ENCODE data around the gene COL12A1. TPM values are rescaled to one million over a fixed set of nuclear protein-coding genes. Genes with fewer than 3 reads are reported as not detected.

The COL12A1 gene
- total and polyA plus RNA-seq, 2 donors (not counting 3 experiments of a cell fraction or from before 2014, with no cell fraction given) = 48.5 to 89.1 TPM

DNA sequence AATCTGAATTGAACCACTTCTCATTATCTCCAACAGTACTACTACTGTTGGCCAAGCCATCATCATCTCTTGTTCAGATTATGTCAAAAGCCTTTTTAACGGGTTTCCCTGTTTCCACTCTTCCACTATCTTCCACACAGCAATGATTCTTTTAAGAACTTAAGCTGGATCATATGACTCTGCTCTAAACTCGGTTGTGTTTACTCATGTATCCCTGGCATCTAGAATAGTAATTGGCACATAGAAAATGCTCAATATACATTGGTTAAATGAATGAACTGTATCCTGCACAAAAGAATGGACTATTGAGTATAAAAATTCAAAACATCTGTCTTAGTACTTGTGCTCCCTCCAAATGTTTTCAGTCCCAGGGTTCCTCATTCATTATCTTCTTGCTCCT, 40.5 kb upstream of the COL12A1 start:
- Histone ChIP-seq H3K9me1 (replicated peaks; ENCODE audit: control insufficient read depth, extremely low read depth, insufficient read depth, low read length) (no peaks in the 10 kb centered on the region), H4K20me1 (replicated peaks; ENCODE audit: control insufficient read depth, extremely low read depth, insufficient read depth, low read length) (no peaks in the 10 kb centered on the region), H3K4me3 (replicated peaks in 1 of 3; ENCODE audit: insufficient read depth in 1 of 3, low read depth in 1 of 3, low read length in 3 of 3) (no peak overlapping the region), H3K27ac (ENCODE audit: insufficient read depth, low read depth, low read length) (no peak overlapping the region), H3K4me1 (ENCODE audit: control insufficient read depth, extremely low read depth, insufficient read depth, low read length) (peaks cover 4% of the 10 kb centered on the region), H3K27me3 (ENCODE audit: control insufficient read depth in 2 of 2, insufficient read depth in 2 of 2, low read length in 2 of 2) (no peaks in the 10 kb centered on the region), H3K36me3 (ENCODE audit: control insufficient read depth in 2 of 2, extremely low read depth in 1 of 2, insufficient read depth in 2 of 2, low read length in 2 of 2) (no peaks in the 10 kb centered on the region), H3K9ac (replicated peaks; ENCODE audit: extremely low read depth, insufficient read depth, low read length) (no peak overlapping the region), H3K9me3 (replicated peaks; ENCODE audit: control insufficient read depth, insufficient read depth, low read length) (no peaks in the 10 kb centered on the region), H3K79me2 (ENCODE audit: control insufficient read depth, insufficient read depth, low read length) (peaks cover 22% of the 10 kb centered on the region), H2AFZ (ENCODE audit: low read depth, low read length) (no peak overlapping the region), H3K4me2 (ENCODE audit: insufficient read depth, low read length) (no peak overlapping the region)
- intact Hi-C loops (cut with micrococcal nuclease) (no loop called here), dilution Hi-C loops (cut with MboI; ENCODE audit: extremely low pct_ligation_motif_present, low sequenced_read_pairs) (no loop called here)
- no TSS peak for BruUV-seq (replicated peaks)
- CTCF ChIA-PET = no interaction called here
- DNase-seq (ENCODE audit: low read depth, low spot score) = no peak
- POLR2A ChIA-PET = no interaction called here
- no peak for TF ChIP-seq EZH2 (IDR thresholded peaks at IDR 0.05; ENCODE audit: borderline replicate concordance, low read depth, low read length, severe bottlenecking)
- no peak for TF ChIP-seq POLR2AphosphoS5 (IDR thresholded peaks at IDR 0.05; ENCODE audit: insufficient read depth, low read depth, low read length)
- no peak for FAIRE-seq

DNA sequence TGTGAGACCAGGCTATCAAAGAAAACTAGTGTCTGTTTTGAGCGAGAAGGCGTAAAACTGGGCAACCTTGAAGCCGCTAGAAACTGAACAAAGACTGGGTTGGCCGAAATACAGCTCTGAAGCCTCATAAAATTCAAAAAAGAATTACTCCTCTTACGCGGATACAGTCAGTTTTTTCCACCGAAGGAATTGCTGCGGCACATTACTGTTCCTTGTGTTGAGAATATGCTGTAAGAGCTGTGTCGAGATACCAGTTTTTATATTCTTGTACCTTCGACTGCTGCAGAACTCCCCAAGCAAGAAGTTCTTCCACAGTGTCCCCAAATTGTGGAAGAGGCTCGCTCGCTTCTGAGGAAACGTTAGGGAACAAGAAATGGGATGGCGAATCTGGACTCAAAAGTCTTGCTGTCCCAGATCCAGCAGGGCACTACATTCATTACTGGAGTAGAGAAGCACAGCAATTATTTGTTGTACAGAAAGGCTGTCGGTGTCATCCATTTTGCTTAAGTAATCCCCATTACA, 38.3 kb upstream of the COL12A1 start:
- Histone ChIP-seq H3K9ac (replicated peaks; ENCODE audit: extremely low read depth, insufficient read depth, low read length) (peak overlapping the region; percentile 98), H3K36me3 (ENCODE audit: control insufficient read depth in 2 of 2, extremely low read depth in 1 of 2, insufficient read depth in 2 of 2, low read length in 2 of 2) (peaks cover 2 to 4% of the 10 kb centered on the region in 2 experiments), H3K4me3 (replicated peaks in 1 of 3; ENCODE audit: insufficient read depth in 1 of 3, low read depth in 1 of 3, low read length in 3 of 3) (peak overlapping the region; percentile 13 to 98 (median 75)), H3K9me3 (replicated peaks; ENCODE audit: control insufficient read depth, insufficient read depth, low read length) (no peaks in the 10 kb centered on the region), H3K4me2 (ENCODE audit: insufficient read depth, low read length) (peak overlapping the region; percentile 81), H4K20me1 (replicated peaks; ENCODE audit: control insufficient read depth, extremely low read depth, insufficient read depth, low read length) (no peaks in the 10 kb centered on the region), H3K27ac (ENCODE audit: insufficient read depth, low read depth, low read length) (peak overlapping the region; percentile 90), H3K4me1 (ENCODE audit: control insufficient read depth, extremely low read depth, insufficient read depth, low read length) (peaks cover 4% of the 10 kb centered on the region), H3K79me2 (ENCODE audit: control insufficient read depth, insufficient read depth, low read length) (peaks cover 28% of the 10 kb centered on the region), H3K9me1 (replicated peaks; ENCODE audit: control insufficient read depth, extremely low read depth, insufficient read depth, low read length) (no peaks in the 10 kb centered on the region), H2AFZ (ENCODE audit: low read depth, low read length) (peak overlapping the region; percentile 79), H3K27me3 (ENCODE audit: control insufficient read depth in 2 of 2, insufficient read depth in 2 of 2, low read length in 2 of 2) (no peaks in the 10 kb centered on the region)
- FAIRE-seq (no peak), DNase-seq (ENCODE audit: low read depth, low spot score) (no peak)
- CTCF ChIA-PET = interaction anchor here (0.7 to 1.6 kb wide), 7 partner anchors 15 to 303 kb away, joined by 3 to 5 read pairs (median 4); partner anchors contain the start of gene TMEM30A
- BruUV-seq (replicated peaks) = TSS peak; percentile 98
- dilution Hi-C loops (cut with MboI; ENCODE audit: extremely low pct_ligation_motif_present, low sequenced_read_pairs) (no loop called here), intact Hi-C loops (cut with micrococcal nuclease) (loop anchor here (5.0 kb wide), 1 partner anchor 303 kb away; no protein-coding TSS in a partner anchor)
- POLR2A ChIA-PET = interaction anchor here (1.8 kb wide), 1 partner anchor 41 kb away, joined by 3 read pairs; no protein-coding TSS in a partner anchor
- TF ChIP-seq POLR2AphosphoS5 (IDR thresholded peaks at IDR 0.05; ENCODE audit: insufficient read depth, low read depth, low read length) (no peak), MYC (IDR thresholded peaks at IDR 0.05; ENCODE audit: low read depth, low read length) (no peak), POLR2A (IDR thresholded peaks at IDR 0.05; ENCODE audit: low read depth, low read length) (no peak), EZH2 (IDR thresholded peaks at IDR 0.05; ENCODE audit: borderline replicate concordance, low read depth, low read length, severe bottlenecking) (no peak), FOS (IDR thresholded peaks at IDR 0.05; ENCODE audit: borderline replicate concordance, insufficient read depth, low read length) (no peak), JUN (IDR thresholded peaks at IDR 0.05; ENCODE audit: borderline replicate concordance, insufficient read depth, insufficient read length, low read depth) (no peak), MAX (IDR thresholded peaks at IDR 0.05; ENCODE audit: insufficient read depth, insufficient read length) (no peak), GATA2 (IDR thresholded peaks at IDR 0.05; ENCODE audit: insufficient read depth, insufficient read length, low read depth, low read length) (no peak)
- TF ChIP-seq, protein P1, sequence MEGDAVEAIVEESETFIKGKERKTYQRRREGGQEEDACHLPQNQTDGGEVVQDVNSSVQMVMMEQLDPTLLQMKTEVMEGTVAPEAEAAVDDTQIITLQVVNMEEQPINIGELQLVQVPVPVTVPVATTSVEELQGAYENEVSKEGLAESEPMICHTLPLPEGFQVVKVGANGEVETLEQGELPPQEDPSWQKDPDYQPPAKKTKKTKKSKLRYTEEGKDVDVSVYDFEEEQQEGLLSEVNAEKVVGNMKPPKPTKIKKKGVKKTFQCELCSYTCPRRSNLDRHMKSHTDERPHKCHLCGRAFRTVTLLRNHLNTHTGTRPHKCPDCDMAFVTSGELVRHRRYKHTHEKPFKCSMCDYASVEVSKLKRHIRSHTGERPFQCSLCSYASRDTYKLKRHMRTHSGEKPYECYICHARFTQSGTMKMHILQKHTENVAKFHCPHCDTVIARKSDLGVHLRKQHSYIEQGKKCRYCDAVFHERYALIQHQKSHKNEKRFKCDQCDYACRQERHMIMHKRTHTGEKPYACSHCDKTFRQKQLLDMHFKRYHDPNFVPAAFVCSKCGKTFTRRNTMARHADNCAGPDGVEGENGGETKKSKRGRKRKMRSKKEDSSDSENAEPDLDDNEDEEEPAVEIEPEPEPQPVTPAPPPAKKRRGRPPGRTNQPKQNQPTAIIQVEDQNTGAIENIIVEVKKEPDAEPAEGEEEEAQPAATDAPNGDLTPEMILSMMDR (IDR thresholded peaks at IDR 0.05; ENCODE audit: extremely low read depth in 1 of 2, insufficient read depth in 1 of 2, low read depth in 1 of 2, low read length in 2 of 2) = no peak

Data from endothelial cell of umbilical vein (primary cell).